A549 (cell line): ENCODE results near the gene CRYBB3. TPM values are rescaled to one million over a fixed set of nuclear protein-coding genes. Genes with fewer than 3 reads are reported as not detected.

Experiments used
- ATAC-seq, 2 experiments: fragments of 200-7000 bp in 1 of 2; fragments of >200 bp in 1 of 2; cut with Nextera tagmentation in 1 of 2; cut with Tn5 transposase in 1 of 2; 3 replicates each; pipeline versions ENCODE4 v1.8.0 to v1.9.1; 2018 to 2020; ENCODE audit warnings: mild to moderate bottlenecking in 1 of 2, moderate library complexity in 1 of 2
- CTCF ChIA-PET: fragments of 300-600 bp; sonication (Branson Sonifier 250); formaldehyde crosslinking; extraction: SDS; loops from one replicate; lab custom pipeline; 2021; ENCODE audit warnings: antibody characterized with exemption, inconsistent platforms; lab: Yijun Ruan, JAX
- POLR2A ChIA-PET: fragments of 350-600 bp; formaldehyde crosslinking; extraction: SDS; loops from one replicate; lab custom pipeline; 2021; ENCODE audit warnings: antibody characterized with exemption, inconsistent platforms; lab: Yijun Ruan, JAX
- DNase-seq, 2 experiments: peaks; one replicate each; pipeline versions ENCODE4 v3.0.0 to v3.0.0-alpha.2; 2011 to 2016; ENCODE audit warnings: low read depth in 1 of 2, low spot score in 1 of 2
- FAIRE-seq: peaks from 2 replicates; lab custom pipeline; 2011; peaks lifted over from hg19 to GRCh38; lab: Jason Lieb, UNC
- H3K27ac ChIP-seq, 2 experiments: fragments of >200 bp; sonication (Bioruptor Twin); formaldehyde crosslinking; 3 replicates each; pipeline ENCODE4 v1.5.1; 2016 to 2017
- H3K4me1 ChIP-seq: fragments of >200 bp; sonication (Bioruptor Twin); formaldehyde crosslinking; 3 replicates; pipeline ENCODE4 v1.6.1; 2016
- H3K4me2 ChIP-seq: fragments of >200 bp; sonication (Bioruptor Twin); formaldehyde crosslinking; 3 replicates; pipeline ENCODE4 v1.6.1; 2016
- H3K4me3 ChIP-seq: fragments of >200 bp; sonication (Bioruptor Twin); formaldehyde crosslinking; 3 replicates; pipeline ENCODE4 v1.5.1; 2016
- H3K9me3 ChIP-seq: fragments of >200 bp; sonication (Bioruptor Twin); formaldehyde crosslinking; 3 replicates; pipeline ENCODE4 v1.6.1; 2016
- CEBPB ChIP-seq, 2 experiments: fragments of >200 bp in 1 of 2; sonication (Bioruptor Twin) in 1 of 2; formaldehyde crosslinking in 1 of 2; IDR thresholded peaks; 2 replicates each; pipeline ENCODE4 v1.6.1; 2012 to 2016
- CHD2 ChIP-seq: fragments of 150-350 bp; IDR thresholded peaks from 2 replicates; pipeline ENCODE4 v1.6.1; 2014; ENCODE audit warnings: low read length; ENCODE audit not compliant: partially characterized antibody
- CHD4 ChIP-seq: fragments of 200-600 bp; sonication (generic); IDR thresholded peaks from 2 replicates; pipeline ENCODE4 v1.6.1; 2016; ENCODE audit warnings: antibody characterized with exemption, mild to moderate bottlenecking, borderline replicate concordance
- EHF ChIP-seq: fragments of 250-450 bp; sonication (Bioruptor Pico); IDR thresholded peaks from 2 replicates; pipeline ENCODE4 v1.5.0; 2020; ENCODE audit warnings: mild to moderate bottlenecking
- EHMT2 ChIP-seq: fragments of 200-600 bp; sonication (generic); IDR thresholded peaks from 2 replicates; pipeline ENCODE4 v1.6.1; 2016; ENCODE audit warnings: antibody characterized with exemption, low read depth, mild to moderate bottlenecking, moderate library complexity
- FOSL2 ChIP-seq, 2 experiments: fragments of 450-650 bp in 1 of 2; fragments of >200 bp in 1 of 2; sonication (Bioruptor Twin) in 1 of 2; formaldehyde crosslinking; IDR thresholded peaks; 2 replicates each; pipeline versions ENCODE4 v1.5.0 to v1.6.1; 2016 to 2020; ENCODE audit warnings: mild to moderate bottlenecking in 1 of 2, moderate library complexity in 1 of 2
- FOXS1 ChIP-seq: fragments of 250-450 bp; sonication (Bioruptor Pico); IDR thresholded peaks from 2 replicates; pipeline ENCODE4 v1.5.0; 2020; ENCODE audit warnings: mild to moderate bottlenecking, moderate library complexity
- HDAC2 ChIP-seq: fragments of 200-600 bp; sonication (generic); IDR thresholded peaks from 2 replicates; pipeline ENCODE4 v1.6.1; 2016
- HES2 ChIP-seq: fragments of >200 bp; sonication (Bioruptor Twin); formaldehyde crosslinking; IDR thresholded peaks from 2 replicates; pipeline ENCODE4 v1.6.1; 2016
- HOXA7 ChIP-seq: fragments of 250-450 bp; sonication (Bioruptor Pico); IDR thresholded peaks from 2 replicates; pipeline ENCODE4 v1.5.0; 2020; ENCODE audit warnings: mild to moderate bottlenecking, moderate library complexity
- HOXB13 ChIP-seq: fragments of 250-450 bp; sonication (Bioruptor Pico); IDR thresholded peaks from 2 replicates; pipeline ENCODE4 v1.5.0; 2020; ENCODE audit warnings: low read depth, mild to moderate bottlenecking, moderate library complexity
- HOXB5 ChIP-seq: fragments of 250-450 bp; sonication (Bioruptor Pico); IDR thresholded peaks from 2 replicates; pipeline ENCODE4 v1.5.0; 2020; ENCODE audit warnings: mild to moderate bottlenecking, moderate library complexity
- KDM5A ChIP-seq: fragments of 200-600 bp; sonication (generic); IDR thresholded peaks from 2 replicates; pipeline ENCODE4 v1.6.1; 2016; ENCODE audit warnings: antibody characterized with exemption, mild to moderate bottlenecking
- MAFK ChIP-seq: fragments of 450-650 bp; IDR thresholded peaks from 2 replicates; pipeline ENCODE4 v1.6.1; 2014; ENCODE audit not compliant: partially characterized antibody
- MAZ ChIP-seq: fragments of 150-350 bp; IDR thresholded peaks from 2 replicates; pipeline ENCODE4 v1.6.1; 2014; ENCODE audit warnings: antibody characterized with exemption, low read depth, low read length, borderline replicate concordance
- MYC ChIP-seq: IDR thresholded peaks from 2 replicates; pipeline ENCODE4 v1.6.1; 2012; ENCODE audit warnings: mild to moderate bottlenecking, inconsistent platforms, low read length, improper control_type of control experiment, borderline replicate concordance
- NPAS2 ChIP-seq: fragments of 250-450 bp; sonication (Bioruptor Pico); IDR thresholded peaks from 2 replicates; pipeline ENCODE4 v1.8.0; 2022; ENCODE audit warnings: mild to moderate bottlenecking, moderate library complexity, borderline replicate concordance
- NR3C1 ChIP-seq: fragments of >200 bp; sonication (Bioruptor Twin); formaldehyde crosslinking; IDR thresholded peaks from 3 replicates; pipeline ENCODE4 v1.6.1; 2017
- RARB ChIP-seq: fragments of 250-450 bp; sonication (Bioruptor Pico); IDR thresholded peaks from 2 replicates; pipeline ENCODE4 v1.8.0; 2021; ENCODE audit warnings: mild to moderate bottlenecking, moderate library complexity
- SREBF2 ChIP-seq: fragments of 450-650 bp; IDR thresholded peaks from 2 replicates; pipeline ENCODE4 v1.6.1; 2014; ENCODE audit warnings: mild to moderate bottlenecking, moderate library complexity
- TFCP2L1 ChIP-seq: fragments of 250-450 bp; sonication (Bioruptor Pico); IDR thresholded peaks from 2 replicates; pipeline ENCODE4 v1.5.0; 2021; ENCODE audit warnings: mild to moderate bottlenecking
- TP53 ChIP-seq: fragments of 250-450 bp; sonication (Bioruptor Pico); IDR thresholded peaks from 2 replicates; pipeline ENCODE4 v1.5.0; 2021; ENCODE audit warnings: mild to moderate bottlenecking, moderate library complexity
- ZC3H11A ChIP-seq: fragments of 450-650 bp; IDR thresholded peaks from 2 replicates; pipeline ENCODE4 v1.6.1; 2014; ENCODE audit warnings: antibody characterized with exemption, mild to moderate bottlenecking
- ZFP36 ChIP-seq: fragments of 450-650 bp; IDR thresholded peaks from 2 replicates; pipeline ENCODE4 v1.6.1; 2014; ENCODE audit warnings: borderline replicate concordance; ENCODE audit not compliant: partially characterized antibody
- ZNF302 ChIP-seq: fragments of 250-450 bp; sonication (Bioruptor Pico); IDR thresholded peaks from 2 replicates; pipeline ENCODE4 v1.9.0; 2021; ENCODE audit warnings: inconsistent platforms, mild to moderate bottlenecking, moderate library complexity
- WGBS: methylation state at CpG from one replicate; pipeline ENCODE4 v1.1.6; 2017; ENCODE audit errors: missing lambda C conversion rate; 5-methylcytosine and 5-hydroxymethylcytosine counted together
- polyA minus RNA-seq: library from RNA; depleted of rRNA, polyadenylated mRNA; stranded (reverse); fragments of >200 nt; gene quantifications from 2 replicates; pipeline ENCODE4 v1.2.3, GENCODE V29; 2011; rRNA and poly(A)+ RNA removed
- polyA plus RNA-seq, 4 experiments: library from polyadenylated mRNA; depleted of rRNA in 3 of 4; stranded (reverse); fragments of >200 nt; fragmentation: RNase III in 1 of 4; extraction: RNeasy Plus Mini Kit Qiagen cat#74134 plus additional on column Dnase treatment in 1 of 4; gene quantifications; 2 replicates in 3 of 4; 3 replicates in 1 of 4; pipeline ENCODE4 v1.2.3, GENCODE V29; 2011 to 2017
- TF ChIP-seq, protein P1 (sequence below): IDR thresholded peaks from 2 replicates; pipeline ENCODE4 v1.6.1; 2012
- TF ChIP-seq, protein P2 (sequence below): fragments of 450-650 bp; IDR thresholded peaks from 2 replicates; pipeline ENCODE4 v1.6.1; 2014; ENCODE audit warnings: antibody characterized with exemption
- TF ChIP-seq, protein P3 (sequence below): fragments of >200 bp; sonication (Bioruptor Twin); formaldehyde crosslinking; IDR thresholded peaks from 3 replicates; pipeline ENCODE4 v1.5.1; 2016

The CRYBB3 gene
- not detected in 2 replicates for polyA plus RNA-seq (2011; rRNA removed)
- polyA plus RNA-seq (2012; cell fraction: cytosol; rRNA removed), result 0.08 and 0.12 TPM in 2 replicates
- 0.23 and 0.24 TPM in 2 replicates for polyA plus RNA-seq (2012; cell fraction: nucleus; rRNA removed)
- polyA plus RNA-seq (2017; fragmentation: RNase III; extraction: RNeasy Plus Mini Kit Qiagen cat#74134 plus additional on column Dnase treatment), result not detected in 3 replicates
- not detected in 2 replicates for polyA minus RNA-seq

GRCh38 chr22:25199731-25200520 lies at the start of gene CRYBB3:
Gene CRYBB3, plus strand, starts transcription at chr22:25199858. Its CDS starts 1,539 bp downstream, at chr22:25201397.
- H3K4me1 ChIP-seq, result no peaks in the 10 kb centered on the region
- H3K9me3 ChIP-seq, result no peaks in the 10 kb centered on the region
- no peak within 1 kb of the TSS for H3K4me3 ChIP-seq
- ChIA-PET POLR2A (no interaction called here), CTCF (no interaction called here)
- no peak within 1 kb of the TSS for H3K4me2 ChIP-seq
- ATAC-seq (no peak), DNase-seq (no peak), FAIRE-seq (no peak)
- no peak for TF ChIP-seq HOXA7
- no peak for TF ChIP-seq TP53
- TF ChIP-seq CEBPB (IDR thresholded peaks at IDR 0.05), result no peak
- TF ChIP-seq EHF (CRISPR knock-in tag), result no peak
- no peak for TF ChIP-seq HOXB5
- no peak for TF ChIP-seq SREBF2
- no peak for TF ChIP-seq FOXS1 (CRISPR knock-in tag)
- TF ChIP-seq EHMT2, result no peak
- TF ChIP-seq MAZ, result no peak
- no peak for TF ChIP-seq NR3C1
- 74% methylated on average over 8 of the region's 17 CpGs for WGBS
- H3K27ac ChIP-seq, result no peak within 1 kb of the TSS

DNA sequence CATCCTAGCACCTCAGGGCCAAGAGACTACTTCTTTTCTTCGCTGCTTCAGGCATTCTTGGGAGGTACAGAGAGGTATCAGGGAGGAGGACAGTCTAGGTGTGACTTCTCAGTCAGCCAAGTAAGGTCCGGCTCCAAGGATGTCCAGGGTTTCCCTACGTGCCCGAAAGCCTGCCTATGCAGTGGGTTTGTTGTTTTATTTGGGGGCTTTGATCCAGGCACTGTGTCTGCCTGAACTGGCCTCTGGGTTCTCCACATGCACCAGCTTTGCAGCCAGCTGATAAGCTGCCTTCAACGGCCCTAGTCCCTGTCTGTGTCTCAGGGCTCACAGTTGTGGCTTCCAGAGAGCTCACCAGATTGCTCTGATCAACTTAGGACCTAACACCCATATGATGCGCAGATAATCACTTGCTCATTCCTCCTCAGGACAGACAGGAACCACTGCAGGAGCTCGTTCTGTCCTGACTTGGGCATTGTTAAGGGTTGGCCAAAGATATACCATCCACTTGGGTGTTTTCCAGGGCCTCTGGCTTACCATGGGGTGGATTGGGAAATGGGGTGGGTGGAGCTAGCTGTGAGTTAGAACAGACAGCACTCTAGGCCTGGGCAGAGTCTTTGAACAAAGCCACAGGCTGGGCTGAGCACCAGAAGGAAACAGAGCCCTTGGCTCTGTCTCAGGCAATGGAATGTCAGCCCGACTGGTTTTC lies 45.5 kb upstream of the CRYBB3 start:
- Histone ChIP-seq H3K27ac (no peak overlapping the region), H3K4me1 (0 out of 3 replicates have a peak, but pooled peaks cover 7% of the 10 kb centered on the region), H3K4me2 (no peak overlapping the region), H3K9me3 (no peaks in the 10 kb centered on the region), H3K4me3 (no peak overlapping the region)
- ATAC-seq (peak; percentile 56 to 59; a peak in 4 of 6 replicates), DNase-seq (no peak), FAIRE-seq (no peak)
- TF ChIP-seq ZFP36 (no peak), ZNF302 (CRISPR knock-in tag) (no peak), HDAC2 (no peak), CHD4 (no peak), CHD2 (no peak), FOXS1 (CRISPR knock-in tag) (no peak), MYC (no peak), HOXB13 (CRISPR knock-in tag) (no peak), HES2 (no peak), RARB (CRISPR knock-in tag) (no peak)
- TF ChIP-seq, protein P1, sequence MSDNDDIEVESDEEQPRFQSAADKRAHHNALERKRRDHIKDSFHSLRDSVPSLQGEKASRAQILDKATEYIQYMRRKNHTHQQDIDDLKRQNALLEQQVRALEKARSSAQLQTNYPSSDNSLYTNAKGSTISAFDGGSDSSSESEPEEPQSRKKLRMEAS, result no peak
- POLR2A ChIA-PET, result no interaction called here
- CTCF ChIA-PET, result interaction anchor here (1.3 kb wide), 1 partner anchor 43 kb away, joined by 3 read pairs; no protein-coding TSS in a partner anchor
- WGBS, result 95% methylated on average over 6 of the region's 8 CpGs

DNA sequence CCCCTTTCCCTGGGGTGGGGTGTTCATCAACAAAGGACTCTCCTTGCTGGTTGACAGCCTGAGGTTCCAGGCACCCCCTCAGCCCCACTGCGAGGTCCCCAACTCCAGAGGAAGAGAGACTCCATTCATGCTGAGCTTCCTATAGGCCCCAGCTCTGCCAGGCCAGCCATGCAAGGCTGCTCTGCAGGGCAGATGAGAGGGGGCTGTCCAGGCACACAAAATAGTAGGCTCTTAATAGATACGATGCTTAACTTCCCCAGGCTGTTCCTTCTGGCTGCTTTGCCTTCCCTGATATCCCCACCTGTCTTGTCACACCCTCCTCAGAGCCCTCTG lies 45.0 kb upstream of the CRYBB3 start:
- no peak overlapping the region for H3K4me3 ChIP-seq
- ChIA-PET CTCF (interaction anchor here (1.3 kb wide), 1 partner anchor 44 kb away, joined by 3 read pairs; no protein-coding TSS in a partner anchor), POLR2A (no interaction called here)
- 85% methylated on average over 1 of the region's 2 CpGs for WGBS
- no peak overlapping the region for H3K27ac ChIP-seq
- H3K4me2 ChIP-seq, result no peak overlapping the region
- H3K4me1 ChIP-seq, result 0 out of 3 replicates have a peak, but pooled peaks cover 7% of the 10 kb centered on the region
- no peak for DNase-seq
- no peaks in the 10 kb centered on the region for H3K9me3 ChIP-seq
- no peak for FAIRE-seq
- ATAC-seq, result peak in 1 of 2 experiments; percentile 24; a peak in 1 of 6 replicates
- TF ChIP-seq MAFK (no peak), MYC (no peak), HDAC2 (no peak), NPAS2 (CRISPR knock-in tag) (no peak), FOSL2 (IDR thresholded peaks at IDR 0.05) (no peak), FOSL2 (CRISPR knock-in tag; IDR thresholded peaks at IDR 0.05) (no peak), EHF (CRISPR knock-in tag) (no peak), TFCP2L1 (no peak), ZC3H11A (no peak), KDM5A (no peak), FOXS1 (CRISPR knock-in tag) (no peak)
- TF ChIP-seq, protein P1, result no peak
- TF ChIP-seq, protein P2, sequence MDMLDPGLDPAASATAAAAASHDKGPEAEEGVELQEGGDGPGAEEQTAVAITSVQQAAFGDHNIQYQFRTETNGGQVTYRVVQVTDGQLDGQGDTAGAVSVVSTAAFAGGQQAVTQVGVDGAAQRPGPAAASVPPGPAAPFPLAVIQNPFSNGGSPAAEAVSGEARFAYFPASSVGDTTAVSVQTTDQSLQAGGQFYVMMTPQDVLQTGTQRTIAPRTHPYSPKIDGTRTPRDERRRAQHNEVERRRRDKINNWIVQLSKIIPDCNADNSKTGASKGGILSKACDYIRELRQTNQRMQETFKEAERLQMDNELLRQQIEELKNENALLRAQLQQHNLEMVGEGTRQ, result no peak
- TF ChIP-seq, protein P3, sequence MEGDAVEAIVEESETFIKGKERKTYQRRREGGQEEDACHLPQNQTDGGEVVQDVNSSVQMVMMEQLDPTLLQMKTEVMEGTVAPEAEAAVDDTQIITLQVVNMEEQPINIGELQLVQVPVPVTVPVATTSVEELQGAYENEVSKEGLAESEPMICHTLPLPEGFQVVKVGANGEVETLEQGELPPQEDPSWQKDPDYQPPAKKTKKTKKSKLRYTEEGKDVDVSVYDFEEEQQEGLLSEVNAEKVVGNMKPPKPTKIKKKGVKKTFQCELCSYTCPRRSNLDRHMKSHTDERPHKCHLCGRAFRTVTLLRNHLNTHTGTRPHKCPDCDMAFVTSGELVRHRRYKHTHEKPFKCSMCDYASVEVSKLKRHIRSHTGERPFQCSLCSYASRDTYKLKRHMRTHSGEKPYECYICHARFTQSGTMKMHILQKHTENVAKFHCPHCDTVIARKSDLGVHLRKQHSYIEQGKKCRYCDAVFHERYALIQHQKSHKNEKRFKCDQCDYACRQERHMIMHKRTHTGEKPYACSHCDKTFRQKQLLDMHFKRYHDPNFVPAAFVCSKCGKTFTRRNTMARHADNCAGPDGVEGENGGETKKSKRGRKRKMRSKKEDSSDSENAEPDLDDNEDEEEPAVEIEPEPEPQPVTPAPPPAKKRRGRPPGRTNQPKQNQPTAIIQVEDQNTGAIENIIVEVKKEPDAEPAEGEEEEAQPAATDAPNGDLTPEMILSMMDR, result no peak
